ENCODE measurements around the gene PFKFB3.

The PFKFB3 gene

DNA sequence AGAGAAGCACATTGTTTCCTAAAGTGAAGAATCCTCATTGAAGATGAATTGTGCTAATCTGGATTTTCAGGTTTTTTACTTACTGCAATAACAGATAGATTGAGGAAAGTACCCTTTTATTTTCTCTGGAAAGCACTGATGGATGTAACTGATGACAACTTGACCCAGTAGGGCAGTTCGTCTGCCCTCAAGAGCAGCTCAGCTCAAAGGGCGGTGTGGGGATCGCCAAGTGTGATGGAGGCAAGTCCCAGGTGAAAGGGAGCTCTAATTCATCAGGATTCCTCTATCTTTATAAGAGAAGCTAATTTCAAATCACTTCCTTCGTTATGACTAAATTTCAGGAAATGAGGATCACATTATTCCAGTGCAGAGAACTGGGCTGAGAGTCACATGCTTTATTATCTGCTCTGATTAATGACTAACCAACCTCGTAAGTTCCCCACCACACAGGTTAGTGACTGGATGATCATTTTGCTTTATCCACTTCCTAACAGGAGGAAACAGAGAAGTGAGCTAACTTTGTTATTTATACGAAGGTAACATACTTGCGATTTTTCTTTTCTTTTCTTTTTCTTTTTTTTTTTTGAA is 98.8 kb downstream of the PFKFB3 start:
- H3K36me3 ChIP-seq (ENCODE audit: insufficient read depth, low read length): no peaks in the 10 kb centered on the region
- peaks cover 8% of the 10 kb centered on the region; the same call in 1 of the 2 replicates for H3K4me1 ChIP-seq (ENCODE audit: insufficient read depth, low read length)
- H3K9ac ChIP-seq (ENCODE audit: low read depth, low read length): no peak overlapping the region
- H3K9me3 ChIP-seq (ENCODE audit: control insufficient read depth, insufficient read depth, low read length): no peaks in the 10 kb centered on the region
